ENCODE data around the gene SS18L1. TPM values are rescaled to one million over a fixed set of nuclear protein-coding genes. Genes with fewer than 3 reads are reported as not detected.

The SS18L1 gene
- total RNA-seq, 1 donor from 2014 or later = 19.9 TPM

DNA sequence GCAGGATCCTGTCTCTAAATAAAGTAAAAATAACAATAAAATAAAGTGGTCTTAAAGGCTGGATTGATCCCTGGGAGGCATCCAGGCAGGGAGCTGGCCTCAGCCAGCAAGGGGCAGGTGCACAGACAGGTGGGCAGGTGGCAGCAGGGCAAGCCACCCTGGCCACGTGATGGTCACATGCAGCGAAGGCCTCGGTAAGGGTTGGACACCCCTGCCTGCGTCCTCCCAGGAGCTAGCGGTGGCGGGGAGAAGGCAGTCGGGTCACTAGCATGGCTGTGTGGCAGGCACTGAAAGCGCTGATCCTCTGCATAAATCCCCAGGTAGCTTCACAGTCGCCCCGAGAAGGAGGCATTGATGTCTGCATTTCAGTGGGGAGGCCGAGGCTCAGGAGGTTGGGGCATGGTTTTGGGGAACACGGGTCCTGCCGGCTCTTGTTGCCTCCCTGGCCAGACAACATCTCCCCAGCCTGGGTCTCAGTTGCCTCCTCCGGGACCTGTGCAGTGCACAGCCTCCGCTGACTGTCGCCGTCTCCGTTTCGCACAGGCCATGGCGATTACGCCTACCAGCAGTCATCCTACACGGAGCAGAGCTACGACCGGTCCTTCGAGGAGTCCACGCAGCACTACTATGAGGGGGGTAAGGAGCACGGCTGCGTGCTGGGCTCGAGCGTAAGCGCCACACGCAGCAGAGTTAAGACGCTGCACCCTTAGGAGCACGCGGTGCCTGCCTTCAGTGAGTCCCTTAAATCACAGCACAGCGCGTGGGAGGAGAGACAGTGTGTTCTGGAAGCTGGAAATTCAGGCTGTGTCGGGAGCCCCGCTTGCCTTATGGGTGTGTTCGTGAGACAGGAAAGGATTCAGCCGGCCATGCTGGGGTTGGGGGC is 21.6 kb downstream of the SS18L1 start:
- TF ChIP-seq, protein P1, sequence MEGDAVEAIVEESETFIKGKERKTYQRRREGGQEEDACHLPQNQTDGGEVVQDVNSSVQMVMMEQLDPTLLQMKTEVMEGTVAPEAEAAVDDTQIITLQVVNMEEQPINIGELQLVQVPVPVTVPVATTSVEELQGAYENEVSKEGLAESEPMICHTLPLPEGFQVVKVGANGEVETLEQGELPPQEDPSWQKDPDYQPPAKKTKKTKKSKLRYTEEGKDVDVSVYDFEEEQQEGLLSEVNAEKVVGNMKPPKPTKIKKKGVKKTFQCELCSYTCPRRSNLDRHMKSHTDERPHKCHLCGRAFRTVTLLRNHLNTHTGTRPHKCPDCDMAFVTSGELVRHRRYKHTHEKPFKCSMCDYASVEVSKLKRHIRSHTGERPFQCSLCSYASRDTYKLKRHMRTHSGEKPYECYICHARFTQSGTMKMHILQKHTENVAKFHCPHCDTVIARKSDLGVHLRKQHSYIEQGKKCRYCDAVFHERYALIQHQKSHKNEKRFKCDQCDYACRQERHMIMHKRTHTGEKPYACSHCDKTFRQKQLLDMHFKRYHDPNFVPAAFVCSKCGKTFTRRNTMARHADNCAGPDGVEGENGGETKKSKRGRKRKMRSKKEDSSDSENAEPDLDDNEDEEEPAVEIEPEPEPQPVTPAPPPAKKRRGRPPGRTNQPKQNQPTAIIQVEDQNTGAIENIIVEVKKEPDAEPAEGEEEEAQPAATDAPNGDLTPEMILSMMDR (IDR thresholded peaks at IDR 0.05) = no peak
- no peaks in the 10 kb centered on the region for H3K27me3 Mint-ChIP-seq (ENCODE audit: unreplicated experiment)
- no peak for DNase-seq (ENCODE audit: extremely low spot score, unreplicated experiment)
- no peak overlapping the region for H3K27ac Mint-ChIP-seq (ENCODE audit: unreplicated experiment)
- H3K4me1 Mint-ChIP-seq (ENCODE audit: unreplicated experiment) = no peaks in the 10 kb centered on the region
- H3K4me3 Mint-ChIP-seq (ENCODE audit: unreplicated experiment) = no peak overlapping the region
- H3K9me3 Mint-ChIP-seq (ENCODE audit: unreplicated experiment) = no peaks in the 10 kb centered on the region
- H3K36me3 Mint-ChIP-seq (ENCODE audit: unreplicated experiment) = peaks cover 15% of the 10 kb centered on the region

DNA sequence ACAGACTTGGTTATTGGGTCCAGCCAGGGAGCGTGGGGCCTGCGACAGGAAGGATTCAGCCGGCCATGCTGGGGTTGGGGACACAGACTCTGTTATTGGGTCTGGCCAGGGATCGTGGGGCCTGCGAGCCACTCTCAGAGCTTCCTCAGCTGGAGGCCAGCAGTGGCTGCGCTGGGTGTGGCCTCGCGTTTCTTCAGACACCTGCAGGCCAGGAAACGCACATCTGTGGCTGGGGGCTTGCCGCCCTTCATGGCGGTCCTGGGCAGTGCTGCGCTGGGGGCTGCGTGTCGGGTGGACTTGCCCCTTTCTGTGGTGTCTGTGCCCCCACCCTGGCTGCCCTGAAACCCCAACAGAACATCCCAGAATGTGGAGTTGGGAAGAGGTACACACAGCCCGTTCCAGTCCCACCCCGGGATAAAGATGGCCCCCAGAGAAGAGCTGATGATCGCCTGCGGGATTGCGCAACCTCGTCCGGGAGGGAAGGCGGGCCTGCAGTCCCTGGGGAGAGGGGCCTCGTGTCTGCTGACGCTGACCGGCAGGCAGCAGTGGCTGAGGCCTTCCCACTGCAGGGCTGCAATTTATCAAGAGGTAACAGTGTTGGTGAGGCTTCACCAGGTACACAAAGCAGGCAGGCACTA is 22.3 kb downstream of the SS18L1 start:
- H3K9me3 Mint-ChIP-seq (ENCODE audit: unreplicated experiment) = no peaks in the 10 kb centered on the region
- H3K4me1 Mint-ChIP-seq (ENCODE audit: unreplicated experiment) = no peaks in the 10 kb centered on the region
- no peaks in the 10 kb centered on the region for H3K27me3 Mint-ChIP-seq (ENCODE audit: unreplicated experiment)
- no peak overlapping the region for H3K27ac Mint-ChIP-seq (ENCODE audit: unreplicated experiment)
- TF ChIP-seq, protein P1 (IDR thresholded peaks at IDR 0.05) = no peak
- H3K36me3 Mint-ChIP-seq (ENCODE audit: unreplicated experiment) = peaks cover 12% of the 10 kb centered on the region
- no peak overlapping the region for H3K4me3 Mint-ChIP-seq (ENCODE audit: unreplicated experiment)
- no peak for DNase-seq (ENCODE audit: extremely low spot score, unreplicated experiment)

DNA sequence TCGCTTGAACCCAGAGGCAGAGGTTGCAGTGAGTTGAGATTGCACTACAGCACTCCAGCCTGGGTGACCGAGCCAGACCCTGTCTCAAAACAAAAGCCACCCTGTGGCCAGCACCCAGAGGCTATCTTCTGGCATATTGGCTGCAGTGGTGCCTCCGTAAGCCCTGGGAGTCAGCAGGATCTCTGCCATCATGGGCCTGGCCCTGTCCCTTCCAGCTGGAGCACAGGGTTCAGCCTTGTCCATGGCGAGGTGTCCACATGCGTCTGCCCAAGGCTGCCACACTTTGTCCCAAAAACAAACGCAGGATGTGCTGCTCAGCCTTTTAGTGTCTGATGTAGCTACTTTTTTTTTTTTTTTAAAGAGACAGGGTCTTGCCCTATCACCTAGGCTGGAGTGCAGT is 23.9 kb downstream of the SS18L1 start:
- TF ChIP-seq, protein P1 (IDR thresholded peaks at IDR 0.05) = no peak
- Mint-ChIP-seq H3K27ac (ENCODE audit: unreplicated experiment) (no peak overlapping the region), H3K4me1 (ENCODE audit: unreplicated experiment) (no peaks in the 10 kb centered on the region), H3K36me3 (ENCODE audit: unreplicated experiment) (peaks cover 14% of the 10 kb centered on the region), H3K4me3 (ENCODE audit: unreplicated experiment) (no peak overlapping the region), H3K27me3 (ENCODE audit: unreplicated experiment) (no peaks in the 10 kb centered on the region), H3K9me3 (ENCODE audit: unreplicated experiment) (no peaks in the 10 kb centered on the region)
- DNase-seq (ENCODE audit: extremely low spot score, unreplicated experiment) = no peak

DNA sequence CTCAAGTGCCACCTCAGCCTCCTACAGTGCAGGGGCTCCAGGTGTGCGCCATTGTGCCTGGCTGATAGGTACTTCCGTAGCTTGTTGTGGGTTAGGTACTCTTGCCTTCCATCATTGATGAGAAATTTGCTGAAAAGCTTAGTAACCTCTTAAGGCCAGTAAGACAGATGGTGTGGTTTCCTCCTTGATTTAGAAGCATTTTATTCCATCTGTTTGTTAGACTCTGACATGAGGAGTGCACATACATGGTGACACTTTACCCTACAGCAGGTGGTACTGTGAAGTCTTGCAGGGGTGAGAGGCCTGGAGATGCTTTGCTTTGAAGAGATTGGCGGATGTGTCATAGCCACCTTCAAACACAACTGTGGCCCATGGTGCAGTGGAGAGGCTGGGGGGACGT is 24.5 kb downstream of the SS18L1 start:
- TF ChIP-seq, protein P1 (IDR thresholded peaks at IDR 0.05) = no peak
- Mint-ChIP-seq H3K9me3 (ENCODE audit: unreplicated experiment) (no peaks in the 10 kb centered on the region), H3K27me3 (ENCODE audit: unreplicated experiment) (no peaks in the 10 kb centered on the region), H3K4me1 (ENCODE audit: unreplicated experiment) (no peaks in the 10 kb centered on the region), H3K36me3 (ENCODE audit: unreplicated experiment) (peaks cover 14% of the 10 kb centered on the region), H3K4me3 (ENCODE audit: unreplicated experiment) (no peak overlapping the region), H3K27ac (ENCODE audit: unreplicated experiment) (no peak overlapping the region)
- no peak for DNase-seq (ENCODE audit: extremely low spot score, unreplicated experiment)

DNA sequence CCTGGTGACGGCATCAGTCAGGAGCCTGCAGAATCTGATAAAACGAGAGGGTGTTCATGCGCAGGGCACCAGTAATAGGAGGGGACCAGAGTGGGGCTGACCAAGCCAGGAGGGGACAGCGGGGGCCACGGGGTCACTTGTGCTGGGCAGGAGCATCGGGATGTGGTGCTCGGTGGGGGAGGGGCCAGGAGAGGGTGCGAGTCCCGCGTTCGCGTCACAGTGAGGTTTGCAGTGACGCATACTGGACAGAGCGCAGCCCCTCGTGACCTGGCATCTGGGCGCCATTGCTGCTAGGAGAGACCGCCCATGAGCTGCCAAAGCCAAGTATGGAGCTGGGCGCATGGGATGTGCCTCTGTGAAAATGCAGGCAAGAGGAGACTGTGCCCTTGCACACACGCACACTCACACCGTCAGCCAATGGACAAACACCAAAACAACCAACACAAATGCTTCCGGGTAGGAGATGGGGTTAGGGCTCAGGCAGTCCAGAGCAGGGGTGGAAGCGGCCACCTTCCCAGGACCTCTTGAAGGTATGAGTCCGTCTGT is 25.4 kb downstream of the SS18L1 start:
- no peaks in the 10 kb centered on the region for H3K9me3 Mint-ChIP-seq (ENCODE audit: unreplicated experiment)
- H3K4me1 Mint-ChIP-seq (ENCODE audit: unreplicated experiment) = no peaks in the 10 kb centered on the region
- peaks cover 15% of the 10 kb centered on the region for H3K36me3 Mint-ChIP-seq (ENCODE audit: unreplicated experiment)
- DNase-seq (ENCODE audit: extremely low spot score, unreplicated experiment) = no peak
- H3K27me3 Mint-ChIP-seq (ENCODE audit: unreplicated experiment) = no peaks in the 10 kb centered on the region
- no peak overlapping the region for H3K4me3 Mint-ChIP-seq (ENCODE audit: unreplicated experiment)
- H3K27ac Mint-ChIP-seq (ENCODE audit: unreplicated experiment) = no peak overlapping the region
- TF ChIP-seq, protein P1 (IDR thresholded peaks at IDR 0.05) = no peak
